Stimulated activated CD8-positive, alpha-beta memory T cell treated with anti-CD3 and anti-CD28 coated beads, Interleukin-7, amount 100 ng/mL, for 1 hour (primary cell): Measurements from ENCODE around the gene SKP1.
"Not testable (repeated sequence)": the region's sequence is repeated elsewhere in the genome, so short reads cannot be mapped to it uniquely, and the experiment has no call there.

ENCODE experiments used
- DNase-seq, 2 donors: peaks; one replicate each; pipeline ENCODE4 v3.0.0-alpha.2; 2020; ENCODE audit warnings: low read depth in 2 of 2

SKP1 gene

DNA sequence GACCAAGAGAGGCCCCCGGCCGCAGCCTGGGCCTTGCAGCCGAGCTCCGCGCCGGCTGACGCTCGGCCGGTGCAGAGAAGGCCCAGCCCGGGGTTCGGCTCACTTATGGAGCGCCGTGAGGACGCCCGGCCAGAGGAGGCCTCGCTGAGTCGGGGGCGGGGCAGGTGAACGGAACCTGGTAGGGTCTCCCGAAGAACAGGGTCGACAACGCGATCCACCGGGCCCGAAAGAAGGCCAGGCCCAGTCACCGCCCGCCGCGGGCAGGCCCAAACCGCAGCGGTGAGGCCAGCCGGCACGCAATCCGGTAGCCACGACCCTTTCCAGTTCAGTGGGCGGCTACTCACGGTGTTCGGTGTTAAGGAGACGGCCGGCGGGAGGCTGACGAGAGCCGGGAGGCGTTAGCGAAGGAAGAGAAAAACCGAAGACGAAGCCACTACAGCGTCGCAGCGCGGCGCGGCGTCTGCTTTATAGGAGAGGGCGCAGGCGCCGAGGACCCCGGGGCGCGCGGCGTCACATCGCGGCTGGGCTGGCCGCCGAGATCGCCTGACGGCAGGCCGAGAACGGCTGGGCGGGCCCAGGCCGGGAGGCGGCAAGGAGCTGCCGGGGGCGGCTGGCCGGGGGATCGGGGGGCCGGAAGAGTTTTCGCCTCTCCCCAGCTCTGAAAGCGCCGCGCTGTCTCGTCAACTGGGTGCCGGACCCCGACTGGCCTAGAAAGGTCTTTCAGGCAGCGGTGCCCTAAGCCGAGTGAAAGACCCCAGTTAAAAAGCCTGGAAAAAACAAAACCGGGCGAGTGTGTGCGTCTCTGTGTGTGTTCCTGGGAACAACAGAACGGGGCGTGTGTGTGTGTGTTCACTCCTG, at the start of gene SKP1:
Gene SKP1, minus strand, starts transcription at position 440 of the 858 bp plus-strand sequence. CDS start 2,928 bp downstream, outside the sequence.
- DNase-seq = peak; percentile 64 to 71

DNA sequence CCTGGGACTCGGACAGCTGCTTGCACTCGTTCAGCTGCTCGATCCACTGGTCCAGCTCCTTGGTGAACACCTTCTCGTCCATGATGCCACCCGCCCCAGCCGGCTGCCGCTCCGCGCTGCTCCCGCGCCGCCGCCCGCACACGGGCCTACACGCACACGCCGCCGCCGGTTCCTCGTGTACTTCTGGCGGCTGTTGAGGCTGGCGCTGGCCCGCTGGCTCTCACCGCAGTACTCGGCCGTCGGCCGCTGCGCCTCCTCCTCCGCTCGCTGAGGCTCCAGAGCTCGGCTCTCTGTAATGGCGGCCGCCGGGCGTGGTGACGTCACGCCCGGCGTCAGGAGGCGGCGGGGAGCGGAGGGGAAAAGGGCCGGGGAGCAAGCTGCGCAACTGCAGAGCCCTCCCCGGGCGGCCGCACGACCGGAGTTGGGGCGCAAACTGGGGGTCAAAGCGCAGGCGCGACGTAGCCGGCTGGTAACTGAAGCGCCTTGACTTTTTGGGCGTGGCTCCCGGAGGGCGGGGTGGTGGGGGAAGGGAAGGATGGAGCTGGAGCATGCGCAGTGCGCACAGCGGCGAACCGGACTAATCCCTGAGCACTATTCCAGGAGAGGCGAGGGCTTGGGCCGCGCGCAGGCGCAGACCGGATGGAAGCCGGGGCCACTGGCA, 49.2 kb upstream of the SKP1 start, which contains the start of gene PPP2CA:
Gene PPP2CA, minus strand, starts transcription at position 294 of the 661 bp plus-strand sequence. Its CDS starts 212 bp downstream, at position 82.
- DNase-seq = peak; percentile 99

DNA sequence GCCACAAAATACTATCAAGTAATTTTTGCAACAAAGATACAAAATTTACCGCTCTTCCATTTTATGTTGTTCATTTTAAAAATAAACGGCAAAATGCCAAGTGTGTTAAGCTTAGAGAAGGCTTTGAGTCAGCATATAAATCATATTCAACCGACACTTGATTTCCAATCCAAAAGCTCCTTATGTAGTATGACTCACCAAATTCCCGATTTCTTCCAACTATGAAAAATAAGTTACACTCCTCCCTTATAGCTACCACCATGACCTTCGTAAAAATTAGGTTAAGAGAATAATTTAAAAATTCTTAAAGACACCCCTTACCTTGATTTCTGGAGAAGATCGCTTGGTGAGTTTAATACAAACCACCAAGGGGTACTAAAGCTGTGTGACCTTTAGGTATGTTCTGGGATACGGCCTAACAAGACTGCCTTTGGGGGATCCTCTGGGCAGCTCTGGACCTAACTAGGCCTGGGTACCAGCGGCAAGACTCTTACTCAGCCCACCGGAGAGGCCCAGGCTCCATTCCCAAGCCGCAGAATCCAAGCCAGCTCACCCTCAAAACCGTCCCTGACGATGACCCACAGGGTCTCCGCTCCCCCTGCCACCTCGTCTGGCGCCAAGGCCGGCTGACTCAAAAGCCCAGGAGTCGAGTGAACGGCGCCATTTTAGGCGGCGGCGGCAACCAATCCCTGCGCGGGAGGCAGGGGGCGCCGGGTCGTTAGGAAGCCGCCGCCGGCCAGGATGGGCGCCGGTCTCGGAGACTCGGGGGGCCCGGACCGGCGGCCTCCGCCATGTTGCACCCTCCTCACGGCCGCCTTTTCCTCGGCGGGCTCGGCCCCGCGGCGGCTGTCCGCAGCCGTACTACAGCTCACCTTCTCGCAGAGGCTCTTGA, 48.4 kb upstream of the SKP1 start:
- DNase-seq = peak; percentile 21 to 23

DNA sequence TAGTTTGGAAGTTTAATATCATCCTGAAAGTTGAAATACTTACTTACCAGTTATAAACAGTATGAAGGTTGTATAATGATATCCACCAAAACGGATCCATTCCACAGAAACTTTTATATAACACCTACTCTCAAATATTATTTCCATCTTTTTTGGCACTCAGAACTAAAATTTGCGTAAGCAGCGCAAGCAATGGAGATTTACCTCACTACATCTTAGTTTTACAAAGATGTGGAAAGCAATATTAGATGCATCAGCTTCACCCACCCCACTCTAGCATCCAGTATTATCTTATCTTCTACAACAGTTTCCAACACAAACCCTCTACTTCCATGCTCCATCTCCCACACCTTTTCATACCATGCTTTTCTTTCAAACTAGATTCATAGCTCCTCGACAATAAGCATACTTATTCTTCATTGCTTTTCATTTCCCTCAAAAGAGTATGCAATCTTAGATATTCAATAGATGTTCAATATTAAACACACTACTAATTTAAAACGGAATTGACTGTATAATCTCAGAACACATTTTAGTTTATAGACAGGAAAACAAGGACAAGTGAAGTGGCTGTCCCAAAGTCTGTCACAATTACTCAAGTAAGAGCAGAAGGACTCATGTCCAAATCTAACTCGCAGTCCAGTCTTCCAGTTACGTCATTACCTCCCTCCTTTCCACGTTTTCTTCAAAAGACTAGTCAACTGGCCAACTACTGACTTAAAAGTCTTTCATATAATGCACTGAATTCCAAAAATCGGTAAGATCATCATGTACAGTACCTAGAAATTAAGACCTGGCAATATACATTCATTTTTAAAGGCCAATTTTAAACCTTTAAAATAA, 46.9 kb upstream of the SKP1 start:
- DNase-seq = no peak

DNA sequence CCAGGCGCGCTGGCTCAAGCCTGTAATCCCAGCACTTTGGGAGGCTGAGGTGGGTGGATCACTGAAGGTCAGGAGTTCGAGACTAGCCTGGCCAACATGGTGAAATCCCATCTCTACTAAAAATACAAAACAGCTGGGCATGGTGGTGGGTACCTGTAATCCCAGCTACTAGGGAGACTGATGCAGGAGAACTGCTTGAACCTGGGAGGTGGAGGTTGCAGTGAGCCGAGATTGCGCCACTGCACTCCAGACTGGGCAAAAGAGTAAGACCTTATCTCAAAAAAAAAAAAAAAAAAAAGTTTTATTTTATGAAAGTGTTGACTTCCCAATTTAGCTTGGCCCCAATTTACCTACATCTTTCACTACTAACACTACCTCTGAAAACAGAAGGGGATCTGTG, 44.9 kb upstream of the SKP1 start:
- DNase-seq = not testable (repeated sequence)

DNA sequence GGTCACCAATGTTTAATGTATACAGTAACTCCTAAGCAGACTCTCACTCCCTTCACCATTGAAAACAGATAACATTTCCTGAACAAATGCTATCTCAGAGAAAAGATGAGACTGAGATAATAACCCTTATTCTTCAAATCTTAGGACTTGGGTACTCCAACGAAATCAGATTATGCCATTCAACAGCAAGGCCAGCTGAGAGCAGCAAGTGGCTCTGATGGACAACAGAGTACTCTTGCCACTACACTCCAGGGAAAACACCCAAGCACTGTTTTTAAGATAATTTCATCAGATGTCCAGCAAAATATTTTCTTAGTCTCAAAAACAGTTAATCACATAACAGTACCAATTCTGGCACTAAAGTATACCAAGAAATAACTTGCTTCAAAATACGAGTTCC, 39.0 kb upstream of the SKP1 start:
- DNase-seq = no peak

DNA sequence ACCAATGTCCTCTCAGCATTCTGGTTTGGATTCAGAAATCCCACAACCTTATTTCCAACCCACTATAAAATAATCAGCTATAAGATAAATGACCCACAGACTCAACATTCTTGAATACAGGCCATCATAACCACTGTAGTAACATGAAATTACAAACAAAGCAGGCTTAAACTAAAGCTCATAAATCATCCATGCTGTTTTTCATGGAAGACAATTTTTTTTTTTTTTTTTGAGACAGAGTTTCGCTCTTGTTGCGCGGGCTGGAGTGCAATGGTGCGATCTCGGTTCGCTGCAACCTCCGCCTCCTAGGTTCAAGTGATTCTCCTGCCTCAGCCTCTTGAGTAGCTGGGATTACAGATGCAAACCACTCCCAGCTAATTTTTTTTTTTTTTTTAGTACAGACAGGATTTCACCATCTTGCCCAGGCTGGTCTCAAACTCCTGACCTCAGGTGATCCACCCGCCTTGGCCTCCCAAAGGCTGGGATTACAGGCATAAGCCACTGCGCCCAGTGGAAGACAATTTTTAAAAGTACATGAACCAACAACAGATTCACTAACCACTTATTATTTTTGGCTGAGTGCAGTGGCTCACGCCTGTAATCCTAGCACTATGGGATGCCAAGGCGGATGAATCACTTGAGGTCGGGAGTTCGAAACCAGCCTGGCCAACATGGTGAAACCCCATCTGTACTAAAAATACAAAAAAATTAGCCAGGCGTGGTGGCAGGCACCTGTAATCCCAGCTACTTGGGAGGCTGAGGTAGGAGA, 34.7 kb upstream of the SKP1 start:
- DNase-seq = not testable (repeated sequence)

DNA sequence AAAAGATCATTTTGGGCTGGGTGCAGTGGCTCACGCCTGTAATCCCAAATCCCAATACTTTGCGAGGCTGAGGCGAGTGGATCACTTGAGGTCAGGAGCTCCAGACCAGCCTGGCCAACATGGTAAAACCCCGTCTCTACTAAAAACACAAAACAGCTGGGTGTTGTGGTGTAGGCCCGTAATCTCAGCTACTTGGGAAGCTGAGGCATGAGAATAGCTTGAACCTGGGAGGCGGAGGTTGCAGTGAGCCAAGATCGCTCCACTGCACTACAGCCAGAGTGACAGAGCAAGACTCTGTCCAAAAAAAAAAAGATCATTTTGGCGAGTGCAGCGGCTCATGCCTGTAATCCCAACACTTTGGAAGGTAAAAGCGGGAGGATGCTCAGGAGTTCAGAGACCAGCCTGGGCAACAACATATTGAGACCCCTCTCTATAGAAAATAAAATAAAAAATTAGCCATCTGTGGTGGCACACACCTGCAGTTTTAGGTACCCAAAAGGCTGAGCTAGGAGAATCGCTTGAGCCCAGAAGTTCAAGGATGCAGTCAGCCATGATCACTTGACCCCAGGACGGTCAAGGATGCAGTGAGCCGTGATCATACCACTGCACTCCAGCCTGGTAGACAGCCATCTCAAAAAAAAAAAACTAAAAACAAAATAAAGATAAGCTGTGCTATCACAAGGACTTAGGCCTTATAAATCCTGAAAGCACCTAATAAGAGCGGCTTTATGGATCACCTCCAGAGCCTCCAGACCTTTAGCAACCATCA, 32.9 kb upstream of the SKP1 start:
- no peak for DNase-seq

DNA sequence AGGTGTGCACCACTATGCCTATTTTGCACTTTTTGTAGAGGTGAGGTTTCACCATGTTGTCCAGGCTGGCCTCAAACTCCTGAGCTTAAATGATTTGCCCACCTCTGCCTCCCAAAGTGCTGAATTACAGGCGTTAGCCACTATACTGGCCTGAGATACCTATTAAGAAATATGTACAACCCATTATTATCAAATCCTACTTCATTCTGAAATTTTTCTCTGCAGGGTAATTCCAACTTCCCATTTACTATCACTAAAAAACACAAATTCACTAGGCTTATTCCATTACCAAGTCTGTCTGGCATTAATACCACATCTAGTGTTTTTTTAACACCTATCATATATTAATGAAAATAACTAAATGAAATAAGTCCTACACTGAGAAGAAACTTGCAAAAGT, 30.9 kb upstream of the SKP1 start:
- no peak for DNase-seq

DNA sequence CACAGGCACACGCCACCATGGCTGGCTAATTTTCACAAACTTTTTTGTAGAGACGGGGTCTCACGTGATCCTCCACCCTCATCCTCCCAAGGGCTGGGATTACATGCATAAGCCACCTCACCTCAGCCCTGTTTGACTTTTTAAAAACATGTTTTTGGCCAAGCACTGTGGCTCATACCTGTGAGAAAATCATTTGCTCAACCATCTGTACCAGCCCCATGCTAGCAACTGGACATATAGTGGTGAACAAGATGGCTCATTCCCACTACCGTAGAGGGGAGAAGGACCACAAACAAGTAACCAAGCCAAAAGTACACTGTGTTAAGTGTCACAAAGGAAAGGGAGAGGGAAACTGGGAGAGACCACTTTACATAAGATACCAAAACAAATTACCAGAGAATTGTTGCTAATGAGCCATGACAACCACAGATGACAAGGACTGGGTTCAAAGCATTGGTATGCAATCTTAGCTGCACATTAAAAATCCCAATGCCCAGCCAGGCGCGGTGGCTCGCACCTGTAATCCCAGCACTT, 29.9 kb upstream of the SKP1 start:
- no peak for DNase-seq

DNA sequence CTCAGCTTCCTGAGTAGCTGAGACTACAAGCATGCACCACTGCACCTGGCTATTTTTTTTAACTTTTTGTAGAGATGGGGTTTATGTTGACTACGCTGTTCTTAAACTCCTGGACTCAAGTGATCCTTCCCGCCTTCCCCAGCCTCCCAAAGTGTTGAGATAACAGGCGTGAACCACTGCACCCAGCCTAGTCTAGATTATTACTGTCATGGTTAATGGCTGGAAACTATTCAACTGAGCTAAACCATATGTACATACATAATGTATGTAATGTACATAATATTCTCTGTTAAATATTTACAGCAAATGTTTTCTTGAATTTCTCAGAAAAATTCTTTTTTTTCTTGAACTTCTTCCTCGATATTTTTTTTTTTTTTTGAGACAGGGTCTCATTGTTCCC, 27.8 kb upstream of the SKP1 start:
- no peak for DNase-seq

DNA sequence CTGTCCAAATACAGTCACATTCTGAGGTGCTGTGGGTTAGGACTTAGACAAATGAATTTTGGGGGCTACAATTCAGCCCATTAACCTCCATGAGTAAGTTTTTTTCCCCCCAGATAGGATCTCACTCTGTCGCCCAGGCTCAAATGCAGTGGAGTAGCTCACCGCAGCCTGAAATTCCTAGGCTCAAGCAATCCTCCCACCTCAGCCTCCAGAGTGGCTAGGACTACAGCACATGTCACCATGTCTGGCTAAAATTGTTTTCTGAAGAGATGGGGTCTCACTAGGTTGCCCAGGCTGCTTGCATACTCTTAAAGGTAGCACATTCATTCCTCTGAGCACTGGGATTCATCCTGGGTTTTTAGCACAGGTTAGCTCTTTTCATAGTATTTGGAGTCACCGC, 26.9 kb upstream of the SKP1 start:
- DNase-seq = no peak

DNA sequence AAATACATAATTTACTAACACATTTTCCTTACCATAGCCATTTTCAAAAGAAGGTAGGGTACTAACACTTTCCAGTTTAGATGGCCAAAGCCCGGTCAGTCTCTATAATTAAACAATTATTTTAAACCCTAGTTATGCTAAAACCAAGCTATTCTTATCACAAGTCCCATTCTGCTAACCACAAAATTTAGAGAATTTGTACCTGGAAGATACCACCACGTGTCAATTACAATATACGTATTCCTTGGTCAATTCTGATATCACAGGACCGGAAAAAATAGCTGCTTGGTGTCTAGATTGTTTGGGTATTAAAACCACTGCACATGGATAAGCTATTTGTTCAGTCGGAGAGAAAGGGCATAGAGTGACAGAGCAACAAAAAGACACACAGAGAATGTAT, 18.9 kb upstream of the SKP1 start:
- no peak for DNase-seq

DNA sequence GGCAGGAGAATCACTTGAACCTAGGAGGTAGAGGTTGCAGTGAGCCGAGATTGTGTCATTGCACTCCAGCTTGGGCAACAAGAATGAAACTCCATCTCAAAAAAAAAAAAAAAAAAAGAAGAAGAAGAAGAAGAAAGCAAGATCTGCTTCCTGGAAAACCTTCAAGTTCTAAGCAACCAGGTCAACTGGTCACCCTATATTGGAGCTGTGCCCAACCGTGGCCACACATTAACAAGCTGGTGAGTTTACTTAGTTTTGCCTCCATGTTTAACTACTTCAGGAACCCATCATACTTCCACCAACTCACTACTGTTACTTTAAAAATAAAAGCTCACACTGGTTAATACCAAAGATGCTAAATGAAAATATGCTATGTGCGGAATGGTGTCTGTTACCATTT, 12.3 kb upstream of the SKP1 start:
- no peak for DNase-seq

DNA sequence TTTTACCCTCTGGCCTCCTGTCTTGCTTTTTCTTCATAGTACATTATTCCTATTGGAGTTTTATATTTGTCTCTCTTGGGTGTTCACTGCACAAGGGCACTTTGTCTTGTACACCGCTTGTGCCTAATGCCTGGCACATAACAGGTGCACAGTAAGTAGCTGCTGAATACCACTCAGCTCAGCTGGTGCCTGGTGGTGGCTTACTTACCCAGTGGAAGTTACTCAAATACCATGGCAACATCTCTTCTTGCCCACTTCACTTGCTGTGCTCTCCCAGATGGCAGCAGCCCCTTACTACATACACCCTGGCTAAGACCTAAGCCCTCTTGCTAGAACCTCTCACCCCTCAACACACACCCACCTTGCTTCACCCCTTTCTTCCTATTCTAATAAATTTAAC, 11.3 kb upstream of the SKP1 start:
- no peak for DNase-seq

DNA sequence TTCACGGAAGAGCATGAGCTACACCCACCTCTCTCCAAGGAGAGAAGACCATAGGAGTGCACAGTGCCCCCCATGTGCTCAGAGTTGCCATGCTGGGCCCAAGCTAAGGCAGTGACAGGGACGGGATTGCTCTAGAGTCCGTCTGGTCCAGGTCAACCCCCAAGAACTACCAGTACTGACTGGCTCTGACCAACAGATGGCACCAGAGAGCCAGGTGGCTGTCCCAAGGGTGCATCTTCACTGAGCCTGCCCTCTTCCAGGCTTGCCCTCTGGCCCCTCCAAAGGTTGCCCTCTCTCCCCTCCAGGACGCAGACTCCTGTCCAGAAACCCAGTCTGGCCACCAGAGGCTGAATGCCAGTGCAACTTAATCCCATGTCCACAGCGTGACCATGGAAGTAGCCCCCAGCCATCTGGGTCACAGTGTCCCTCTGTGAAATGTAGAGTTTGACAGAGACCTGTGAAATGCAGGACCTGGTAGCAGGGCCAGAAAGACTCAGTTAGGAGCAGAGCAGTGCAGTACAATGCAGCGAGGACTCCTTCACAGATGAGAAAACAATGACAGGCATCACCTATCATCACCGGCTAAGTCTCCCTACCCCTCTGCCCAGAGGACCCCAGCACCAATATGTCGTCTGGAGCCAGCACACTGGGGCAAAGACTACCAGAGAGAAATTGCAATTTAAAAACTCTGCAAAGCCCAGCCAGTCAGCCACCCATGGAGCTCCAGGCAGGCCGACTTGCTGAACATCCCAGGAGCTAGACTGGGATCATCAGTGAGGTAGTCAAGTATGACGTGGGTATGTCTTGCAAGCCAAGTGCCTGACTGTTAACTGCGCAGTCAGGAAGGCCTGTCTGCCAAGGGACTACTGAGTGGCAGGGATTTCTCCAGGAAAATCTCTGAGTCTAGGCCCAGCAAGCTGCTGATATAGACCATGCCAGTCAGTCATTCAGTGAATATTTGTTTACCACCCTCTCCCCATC, 7.7 kb upstream of the SKP1 start:
- peak; percentile 40 to 51 for DNase-seq

DNA sequence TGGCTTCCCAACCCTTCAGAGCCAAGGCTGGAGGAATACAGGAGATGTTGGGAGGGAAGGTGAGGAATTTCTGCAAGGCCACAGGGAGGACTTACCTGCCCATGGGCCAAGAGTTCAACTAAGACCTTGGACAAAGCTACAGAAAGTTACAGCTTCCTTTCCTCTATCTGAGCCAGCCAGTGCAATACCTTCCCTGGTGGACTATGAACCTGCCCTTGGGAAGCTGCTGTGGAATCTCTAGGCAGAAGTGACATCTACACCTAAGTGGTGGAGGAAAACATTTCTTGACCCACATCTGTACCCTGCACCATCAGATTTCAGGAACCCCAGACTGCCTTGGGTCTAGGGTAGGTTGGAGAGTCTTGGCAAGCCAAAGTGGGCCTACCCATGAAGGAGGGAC, 6.7 kb upstream of the SKP1 start:
- DNase-seq = no peak

DNA sequence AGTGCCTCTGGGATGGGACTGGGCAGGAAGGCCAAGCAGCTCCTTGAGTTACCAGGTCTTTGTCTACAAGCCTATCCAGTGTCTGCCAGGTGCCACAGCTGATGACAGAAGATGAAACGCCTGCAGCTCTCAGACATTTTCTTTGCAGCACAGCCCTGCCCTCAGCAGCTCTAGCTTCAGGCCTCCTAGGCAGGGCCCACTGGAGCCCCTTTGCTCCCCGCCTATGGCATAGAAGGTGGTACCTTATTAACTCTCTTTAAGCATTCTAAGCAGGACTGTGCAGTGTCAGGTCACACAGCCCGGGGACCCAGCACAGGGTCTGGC, 1.3 kb upstream of the SKP1 start:
- DNase-seq = no peak
